ENCODE measurements around the gene SEMA6A.

Gene SEMA6A

DNA sequence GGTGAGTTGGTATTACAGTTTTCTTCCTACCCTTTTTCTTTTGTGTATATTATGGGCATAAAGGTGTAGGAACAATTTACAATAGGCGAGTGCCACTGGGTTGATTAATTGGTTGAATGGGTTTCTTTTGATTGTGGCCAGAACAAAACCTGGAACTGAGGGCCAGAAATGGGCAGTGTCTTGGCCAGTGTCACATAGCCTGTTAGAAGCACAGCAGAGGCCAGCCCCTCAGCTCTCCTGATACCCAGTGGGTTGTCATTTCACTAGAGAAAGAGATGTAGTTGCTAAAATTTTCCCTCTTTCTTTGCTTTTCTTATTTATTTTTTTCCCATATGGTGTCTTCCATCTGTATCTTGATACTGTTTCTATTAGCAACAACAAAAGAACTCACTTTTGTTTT, 38.8 kb upstream of the SEMA6A start:
- H3F3A ChIP-seq (ENCODE audit: insufficient read depth, low read length), result no peaks in the 10 kb centered on the region
- H3K4me2 ChIP-seq (ENCODE audit: low read length), result no peak overlapping the region
- no peak overlapping the region for H3K4me3 ChIP-seq (ENCODE audit: low read depth, low read length, poor library complexity, severe bottlenecking)
- no peak overlapping the region for H3K9ac ChIP-seq (ENCODE audit: low read length)
- H3K36me3 ChIP-seq (ENCODE audit: insufficient read depth, low read length), result no peaks in the 10 kb centered on the region
- no peaks in the 10 kb centered on the region for H3K9me2 ChIP-seq (ENCODE audit: low read depth, low read length)
- TF ChIP-seq, protein P1, sequence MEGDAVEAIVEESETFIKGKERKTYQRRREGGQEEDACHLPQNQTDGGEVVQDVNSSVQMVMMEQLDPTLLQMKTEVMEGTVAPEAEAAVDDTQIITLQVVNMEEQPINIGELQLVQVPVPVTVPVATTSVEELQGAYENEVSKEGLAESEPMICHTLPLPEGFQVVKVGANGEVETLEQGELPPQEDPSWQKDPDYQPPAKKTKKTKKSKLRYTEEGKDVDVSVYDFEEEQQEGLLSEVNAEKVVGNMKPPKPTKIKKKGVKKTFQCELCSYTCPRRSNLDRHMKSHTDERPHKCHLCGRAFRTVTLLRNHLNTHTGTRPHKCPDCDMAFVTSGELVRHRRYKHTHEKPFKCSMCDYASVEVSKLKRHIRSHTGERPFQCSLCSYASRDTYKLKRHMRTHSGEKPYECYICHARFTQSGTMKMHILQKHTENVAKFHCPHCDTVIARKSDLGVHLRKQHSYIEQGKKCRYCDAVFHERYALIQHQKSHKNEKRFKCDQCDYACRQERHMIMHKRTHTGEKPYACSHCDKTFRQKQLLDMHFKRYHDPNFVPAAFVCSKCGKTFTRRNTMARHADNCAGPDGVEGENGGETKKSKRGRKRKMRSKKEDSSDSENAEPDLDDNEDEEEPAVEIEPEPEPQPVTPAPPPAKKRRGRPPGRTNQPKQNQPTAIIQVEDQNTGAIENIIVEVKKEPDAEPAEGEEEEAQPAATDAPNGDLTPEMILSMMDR (IDR thresholded peaks at IDR 0.05; ENCODE audit: low read length), result no peak
- TF ChIP-seq EZH2 (IDR thresholded peaks at IDR 0.05; ENCODE audit: borderline replicate concordance, low read length), result no peak
- no peak overlapping the region for H3K27ac ChIP-seq (ENCODE audit: low read depth, low read length, poor library complexity, severe bottlenecking)
- H3K27me3 ChIP-seq (ENCODE audit: insufficient read depth, low read length), result no peaks in the 10 kb centered on the region
- H4K20me1 ChIP-seq (ENCODE audit: insufficient read depth, low read length), result no peaks in the 10 kb centered on the region
- no peaks in the 10 kb centered on the region for H3K4me1 ChIP-seq (ENCODE audit: insufficient read depth, low read length, severe bottlenecking)
- H2AFZ ChIP-seq (ENCODE audit: low read length), result no peak overlapping the region
- H3K79me2 ChIP-seq (ENCODE audit: insufficient read depth, low read length), result no peaks in the 10 kb centered on the region
- no peaks in the 10 kb centered on the region for H3K9me3 ChIP-seq (ENCODE audit: low read length)

DNA sequence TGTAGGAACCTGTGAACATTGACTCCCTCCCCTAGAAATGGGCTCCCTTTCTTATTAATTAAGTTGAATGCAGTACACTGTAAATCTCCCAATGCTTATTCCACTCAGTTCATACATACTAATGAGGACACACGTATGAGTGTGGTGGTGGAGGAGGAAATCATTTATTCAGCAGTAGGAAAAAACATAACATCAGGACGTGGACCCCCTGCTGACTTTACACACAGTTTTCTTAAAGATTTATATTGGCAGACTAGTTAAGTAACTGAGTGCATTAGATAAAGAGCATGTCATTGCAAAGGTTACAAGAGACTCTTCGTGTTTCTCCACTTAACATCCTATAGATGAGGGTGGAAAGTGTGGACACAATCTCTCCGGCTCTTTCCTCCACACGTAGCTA, 37.8 kb upstream of the SEMA6A start:
- Histone ChIP-seq H3K27ac (ENCODE audit: low read depth, low read length, poor library complexity, severe bottlenecking) (no peak overlapping the region), H3K4me1 (ENCODE audit: insufficient read depth, low read length, severe bottlenecking) (no peaks in the 10 kb centered on the region), H3K9me2 (ENCODE audit: low read depth, low read length) (no peaks in the 10 kb centered on the region), H3K79me2 (ENCODE audit: insufficient read depth, low read length) (no peaks in the 10 kb centered on the region), H3F3A (ENCODE audit: insufficient read depth, low read length) (no peaks in the 10 kb centered on the region), H3K36me3 (ENCODE audit: insufficient read depth, low read length) (no peaks in the 10 kb centered on the region), H2AFZ (ENCODE audit: low read length) (no peak overlapping the region), H3K27me3 (ENCODE audit: insufficient read depth, low read length) (no peaks in the 10 kb centered on the region), H3K9ac (ENCODE audit: low read length) (no peak overlapping the region), H3K4me2 (ENCODE audit: low read length) (no peak overlapping the region), H3K4me3 (ENCODE audit: low read depth, low read length, poor library complexity, severe bottlenecking) (no peak overlapping the region), H4K20me1 (ENCODE audit: insufficient read depth, low read length) (no peaks in the 10 kb centered on the region), H3K9me3 (ENCODE audit: low read length) (no peaks in the 10 kb centered on the region)
- no peak for TF ChIP-seq EZH2 (IDR thresholded peaks at IDR 0.05; ENCODE audit: borderline replicate concordance, low read length)
- TF ChIP-seq, protein P1 (IDR thresholded peaks at IDR 0.05; ENCODE audit: low read length), result no peak

DNA sequence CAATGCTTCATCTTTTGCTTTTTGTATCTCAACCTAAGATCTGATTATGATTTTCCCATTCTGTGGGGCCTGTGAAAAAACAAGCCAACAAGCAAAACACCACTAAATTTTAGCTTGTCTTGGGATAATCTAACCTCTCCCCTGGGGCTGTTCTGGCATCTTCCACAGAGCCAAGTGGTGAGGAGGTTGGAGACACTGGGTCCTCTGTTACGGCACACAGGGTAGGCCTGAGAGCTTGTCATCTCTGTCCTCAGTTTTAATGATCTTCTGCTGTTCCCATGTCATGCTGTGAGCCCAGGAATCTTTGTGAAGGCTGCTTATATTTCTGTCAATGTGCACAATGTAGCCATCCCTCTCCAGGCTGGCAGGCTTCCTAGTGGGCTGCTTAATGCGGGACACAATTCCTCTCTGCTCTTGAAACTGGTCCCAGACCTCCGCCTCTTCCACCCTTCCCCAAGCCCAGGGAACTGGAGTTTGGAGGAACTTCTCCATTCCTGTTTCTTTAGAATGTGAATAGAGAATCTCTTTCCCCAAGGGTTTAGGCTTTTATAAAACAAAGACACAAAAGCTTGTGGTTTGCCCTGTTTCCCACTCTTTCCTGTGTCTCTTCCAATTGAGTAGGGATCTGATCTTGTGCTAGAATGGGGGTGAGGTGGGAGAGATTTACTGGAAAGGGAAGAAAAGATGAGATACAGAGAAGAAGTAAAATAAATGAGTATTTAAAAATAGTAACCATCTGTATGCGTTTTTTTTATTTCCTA, 30.9 kb upstream of the SEMA6A start:
- Histone ChIP-seq H3K36me3 (ENCODE audit: insufficient read depth, low read length) (no peaks in the 10 kb centered on the region), H2AFZ (ENCODE audit: low read length) (no peak overlapping the region), H3K9me2 (ENCODE audit: low read depth, low read length) (no peaks in the 10 kb centered on the region), H3K4me2 (ENCODE audit: low read length) (no peak overlapping the region), H3K27ac (ENCODE audit: low read depth, low read length, poor library complexity, severe bottlenecking) (no peak overlapping the region), H3K27me3 (ENCODE audit: insufficient read depth, low read length) (no peaks in the 10 kb centered on the region), H3K4me3 (ENCODE audit: low read depth, low read length, poor library complexity, severe bottlenecking) (no peak overlapping the region), H3K9ac (ENCODE audit: low read length) (no peak overlapping the region), H3F3A (ENCODE audit: insufficient read depth, low read length) (no peaks in the 10 kb centered on the region), H3K79me2 (ENCODE audit: insufficient read depth, low read length) (no peaks in the 10 kb centered on the region), H3K4me1 (ENCODE audit: insufficient read depth, low read length, severe bottlenecking) (no peaks in the 10 kb centered on the region), H4K20me1 (ENCODE audit: insufficient read depth, low read length) (no peaks in the 10 kb centered on the region), H3K9me3 (ENCODE audit: low read length) (no peaks in the 10 kb centered on the region)
- TF ChIP-seq EZH2 (IDR thresholded peaks at IDR 0.05; ENCODE audit: borderline replicate concordance, low read length), result no peak
- TF ChIP-seq, protein P1 (IDR thresholded peaks at IDR 0.05; ENCODE audit: low read length), result no peak
